Activated gamma-delta T cell (primary cell): ENCODE measurements around the gene KHDRBS1.
A peak's percentile ranks its signal among the peaks of the same experiment; 100 is the strongest.
"Not testable (repeated sequence)": the region's sequence is repeated elsewhere in the genome, so short reads cannot be mapped to it uniquely, and the experiment has no call there.

ENCODE experiments used
- DNase-seq: peaks from one replicate; lab custom pipeline; 2025; lab: John Stamatoyannopoulos, UW

Gene KHDRBS1

GRCh38 chr1:32065613-32066488 is 52.2 kb downstream of the KHDRBS1 start:
- DNase-seq: not testable (repeated sequence)

- no peak for DNase-seq
Measured at GRCh38 chr1:32066489-32066873, 52.8 kb downstream of the KHDRBS1 start.

DNA sequence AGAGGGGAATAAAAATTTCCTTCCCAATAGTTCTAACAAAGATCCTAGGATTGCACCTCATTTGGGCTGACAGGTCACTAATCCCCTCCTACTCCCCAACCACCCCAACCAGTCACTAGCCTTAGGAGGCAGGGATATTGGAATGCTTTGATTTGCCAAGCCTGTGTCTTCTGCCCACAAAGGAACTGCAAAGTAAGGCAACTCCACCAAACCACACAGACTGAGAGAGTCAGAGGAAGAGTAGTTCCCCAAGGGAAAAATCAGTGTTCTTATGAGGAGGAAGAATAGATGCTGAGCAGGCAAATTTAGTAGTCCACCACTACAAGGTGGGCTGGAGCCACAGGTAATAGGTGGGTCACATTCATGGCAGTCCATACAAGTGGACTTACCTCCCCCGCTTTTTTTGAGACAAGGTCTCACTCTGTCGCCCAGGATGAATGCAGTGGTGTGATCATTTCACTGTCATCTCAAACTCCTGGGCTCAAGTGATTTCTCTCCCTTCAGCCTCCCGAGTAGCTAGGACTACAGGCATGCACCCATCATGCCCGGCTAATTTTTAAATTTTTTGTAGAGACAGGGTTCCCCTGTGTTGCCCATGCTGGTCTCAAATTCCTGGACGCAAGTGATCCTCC is 55.4 kb downstream of the KHDRBS1 start:
- no peak for DNase-seq

DNA sequence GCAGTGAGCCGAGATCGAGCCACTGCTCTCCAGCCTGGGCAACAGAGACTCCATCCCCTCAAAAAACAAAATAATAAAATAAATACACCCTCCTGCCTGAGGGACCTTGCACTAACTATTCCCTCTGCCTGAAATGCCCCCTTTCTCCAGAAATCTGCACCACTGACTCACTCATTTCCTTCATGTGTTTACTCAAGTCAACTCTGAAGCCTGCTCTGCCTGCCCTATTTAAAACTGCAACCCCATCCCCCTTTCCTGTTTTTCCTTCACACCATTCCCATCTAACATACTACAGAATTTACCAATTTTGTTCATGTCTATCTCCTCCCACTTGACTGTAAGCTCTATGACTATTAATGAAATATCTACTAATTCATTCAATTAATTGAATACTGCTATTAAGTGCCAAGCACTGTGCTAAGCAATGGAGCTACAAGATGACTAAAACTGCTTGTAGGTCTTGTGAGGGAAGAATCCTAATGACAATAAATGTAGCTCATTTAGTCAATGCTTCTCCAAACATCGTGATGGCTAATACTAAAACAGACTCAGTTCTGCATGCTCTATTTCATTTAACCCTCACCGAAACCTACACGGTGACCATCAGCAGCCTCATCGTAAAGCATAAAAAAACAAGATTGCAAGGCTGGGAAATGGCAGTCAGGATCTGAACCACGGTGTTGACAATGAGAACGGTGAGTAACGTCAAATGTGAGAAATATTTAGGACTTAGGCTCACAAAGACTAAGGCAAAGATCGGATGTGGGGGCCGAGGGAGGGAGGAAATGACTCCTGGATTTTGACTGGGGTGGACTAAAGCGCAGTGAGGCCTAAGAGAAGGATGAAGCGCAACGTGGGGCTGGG is 58.3 kb downstream of the KHDRBS1 start:
- DNase-seq: no peak

GRCh38 chr1:32072622-32073298 is 59.1 kb downstream of the KHDRBS1 start, which contains the start of gene TMEM39B:
Gene TMEM39B (plus strand): TSS chr1:32072939. CDS start chr1:32073048, 109 bp downstream.
- DNase-seq: peak; percentile 90

GRCh38 chr1:32073299-32074229 is 59.9 kb downstream of the KHDRBS1 start:
- no peak for DNase-seq

GRCh38 chr1:32074841-32075240 is 61.2 kb downstream of the KHDRBS1 start:
- no peak for DNase-seq

- DNase-seq: no peak
Measured at GRCh38 chr1:32077451-32077850, 63.8 kb downstream of the KHDRBS1 start.

GRCh38 chr1:32082022-32082421 is 68.4 kb downstream of the KHDRBS1 start:
- no peak for DNase-seq

- not testable (repeated sequence) for DNase-seq
Measured at GRCh38 chr1:32086381-32086780, 72.7 kb downstream of the KHDRBS1 start.

- DNase-seq: no peak
Measured at GRCh38 chr1:32091176-32091575, 77.5 kb downstream of the KHDRBS1 start.

DNA sequence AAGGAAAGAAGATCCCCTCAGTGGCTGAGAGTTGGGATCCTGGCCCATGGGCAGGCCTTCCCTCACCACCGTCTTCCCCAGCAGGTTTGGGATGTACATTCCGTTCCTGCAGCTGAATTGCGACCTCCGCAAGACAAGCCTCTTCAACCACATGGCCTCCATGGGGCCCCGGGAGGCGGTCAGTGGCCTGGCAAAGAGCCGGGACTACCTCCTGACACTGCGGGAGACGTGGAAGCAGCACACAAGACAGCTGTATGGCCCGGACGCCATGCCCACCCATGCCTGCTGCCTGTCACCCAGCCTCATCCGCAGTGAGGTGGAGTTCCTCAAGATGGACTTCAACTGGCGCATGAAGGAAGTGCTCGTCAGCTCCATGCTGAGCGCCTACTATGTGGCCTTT is 77.9 kb downstream of the KHDRBS1 start:
- no peak for DNase-seq
